K562 (cell line): Measurements from ENCODE around the gene AAMDC. TPM values are rescaled to one million over a fixed set of nuclear protein-coding genes. Genes with fewer than 3 reads are reported as not detected.

Source experiments
- ATF4 ChIP-seq: fragments of 450-650 bp; formaldehyde crosslinking; IDR thresholded peaks from 2 replicates; pipeline ENCODE4 v1.4.0; 2022; ENCODE audit warnings: mild to moderate bottlenecking, moderate library complexity
- BRD9 ChIP-seq: fragments of 450-650 bp; IDR thresholded peaks from 2 replicates; pipeline ENCODE4 v1.6.1; 2018; ENCODE audit warnings: low read depth; ENCODE audit not compliant: partially characterized antibody
- EP300 ChIP-seq: IDR thresholded peaks from 2 replicates; pipeline ENCODE4 v1.6.1; 2012; ENCODE audit warnings: low read length, improper control_type of control experiment
- HLTF ChIP-seq: fragments of 450-650 bp; IDR thresholded peaks from 2 replicates; pipeline ENCODE4 v1.6.1; 2016
- MLLT1 ChIP-seq, 2 experiments: fragments of 450-650 bp; IDR thresholded peaks; 2 replicates each; pipeline ENCODE4 v1.6.1; 2016
- POU5F1 ChIP-seq: fragments of 150-350 bp; IDR thresholded peaks from 2 replicates; pipeline ENCODE4 v1.6.1; 2014; ENCODE audit warnings: borderline replicate concordance, low read length, low read depth, mild to moderate bottlenecking; ENCODE audit not compliant: partially characterized antibody
- RREB1 ChIP-seq: fragments of 250-450 bp; sonication (Bioruptor Pico); IDR thresholded peaks from 2 replicates; pipeline ENCODE4 v1.4.0; 2020
- SETDB1 ChIP-seq: IDR thresholded peaks from one replicate; pipeline ENCODE4 v1.6.1; 2012; ENCODE audit warnings: low read length, control low read depth, inconsistent platforms
- SMARCE1 ChIP-seq: fragments of 450-650 bp; IDR thresholded peaks from 2 replicates; pipeline ENCODE4 v1.7.1; 2016; ENCODE audit warnings: mild to moderate bottlenecking
- SNRNP70 ChIP-seq: fragments of 200-400 bp; formaldehyde crosslinking; optimal IDR thresholded peaks from 2 replicates; pipeline ENCODE3; 2017; ENCODE audit warnings: low read depth, low read length
- TFAM ChIP-seq: fragments of 250-450 bp; sonication (Bioruptor Pico); conservative IDR thresholded peaks from 2 replicates; pipeline ENCODE4 v1.5.0; 2021; ENCODE audit warnings: mild to moderate bottlenecking, moderate library complexity
- TSHZ1 ChIP-seq: fragments of 250-450 bp; sonication (Bioruptor Pico); IDR thresholded peaks from 2 replicates; pipeline ENCODE4 v1.4.0; 2020; ENCODE audit warnings: mild to moderate bottlenecking, moderate library complexity
- ZBTB26 ChIP-seq: fragments of 450-650 bp; formaldehyde crosslinking; IDR thresholded peaks from 2 replicates; pipeline ENCODE4 v1.4.0; 2022; ENCODE audit warnings: missing genetic modification characterization
- ZNF431 ChIP-seq: sonication (generic); formaldehyde crosslinking; IDR thresholded peaks from 2 replicates; pipeline ENCODE4 v1.8.0; 2022; ENCODE audit warnings: mild to moderate bottlenecking, missing genetic modification reagents
- ZNF561 ChIP-seq: fragments of 450-650 bp; formaldehyde crosslinking; conservative IDR thresholded peaks from 2 replicates; pipeline ENCODE4 v1.4.0; 2020; ENCODE audit warnings: mild to moderate bottlenecking, moderate library complexity
- ZNF75A ChIP-seq: fragments of 450-650 bp; formaldehyde crosslinking; IDR thresholded peaks from 2 replicates; pipeline ENCODE4 v1.4.0; 2020; ENCODE audit warnings: mild to moderate bottlenecking
- polyA plus RNA-seq, 8 experiments: library from polyadenylated mRNA; depleted of rRNA in 4 of 8; stranded (reverse) in 5 of 8; unstranded in 3 of 8; fragments of >200 nt; fragmentation: Nextera tagmentation in 2 of 8; fragmentation: Illumina TruSeq in 1 of 8; extraction: Ambion mirVana in 2 of 8; extraction: Trizol in 1 of 8; gene quantifications; 2 replicates each; pipeline versions ENCODE4 v1.2.1 to v1.2.3, GENCODE V29; 2011 to 2014; ENCODE audit warnings: inconsistent platforms in 1 of 8, missing spikeins in 1 of 8
- total RNA-seq, 7 experiments: library from RNA; depleted of rRNA in 6 of 7; stranded (reverse); fragments of >200 nt in 6 of 7; fragmentation: Illumina TruSeq in 2 of 7; extraction: Trizol in 2 of 7; gene quantifications; 2 replicates each; pipeline versions ENCODE4 v1.2.1 to v1.2.3, GENCODE V29; 2011 to 2021; ENCODE audit warnings: low replicate concordance in 1 of 7

AAMDC gene
- total and polyA plus RNA-seq, 9 of the 15 experiments (the other 6 are each of a cell fraction or from before 2014, with no cell fraction given): 10.4 to 40.6 (median 15.6) TPM

- TF ChIP-seq RREB1 (CRISPR knock-in tag): no peak
- TF ChIP-seq ZNF431 (CRISPR knock-in tag): no peak
- no peak for TF ChIP-seq ZNF561 (CRISPR knock-in tag)
- no peak for TF ChIP-seq HLTF
- 0 out of 4 replicates have a peak, but pooled peaks of 1 of the 2 experiments have one; percentile 34 for TF ChIP-seq MLLT1 (IDR thresholded peaks at IDR 0.05)
- no peak for TF ChIP-seq BRD9
- TF ChIP-seq SMARCE1: peak; percentile 61; the same call in 1 of the 2 replicates
- TF ChIP-seq TSHZ1: no peak
- TF ChIP-seq ZBTB26 (CRISPR knock-in tag): no peak
- no peak for TF ChIP-seq ZNF75A (CRISPR knock-in tag)
- no peak for TF ChIP-seq POU5F1
- no peak for TF ChIP-seq ATF4
- TF ChIP-seq TFAM (CRISPR knock-in tag): no peak
- no peak for TF ChIP-seq EP300
- TF ChIP-seq SETDB1: no peak
- TF ChIP-seq SNRNP70: no peak
Observed at GRCh38 chr11:77819411-77819920, 1.5 kb upstream of the AAMDC start (continued).
